Endothelial cell of umbilical vein (primary cell): ENCODE results near the gene ERCC8. TPM values are rescaled to one million over a fixed set of nuclear protein-coding genes. Genes with fewer than 3 reads are reported as not detected.

Experiments used
- BruUV-seq: library from RNA; stranded (reverse); fragments of 400-500 nt; replicated peaks from 2 replicates; lab custom pipeline; 2021; lab: Mats Ljungman, UMichigan
- CTCF ChIA-PET: fragments of 300-600, 350-600 bp; sonication (Branson Sonifier 250); formaldehyde crosslinking; loops from one replicate; lab custom pipeline; 2021; ENCODE audit warnings: antibody characterized with exemption, inconsistent platforms; lab: Charles Lee
- POLR2A ChIA-PET: fragments of 300-600, 350-600 bp; sonication (Branson Sonifier 250); formaldehyde crosslinking; loops from one replicate; lab custom pipeline; 2021; ENCODE audit warnings: antibody characterized with exemption, inconsistent platforms; lab: Charles Lee
- DNase-seq: peaks from one replicate; pipeline ENCODE4 v3.0.0-alpha.2; 2011; ENCODE audit warnings: low read depth, low spot score
- FAIRE-seq: peaks from 2 replicates; lab custom pipeline; 2011; peaks lifted over from hg19 to GRCh38; lab: Jason Lieb, UNC
- H2AFZ ChIP-seq: 2 replicates; pipeline ENCODE4 v1.6.0; 2012; ENCODE audit warnings: low read depth, low read length, control low read depth, inconsistent platforms
- H3K27ac ChIP-seq: 2 replicates; pipeline ENCODE4 v1.5.1; 2011; ENCODE audit warnings: low read depth, mild to moderate bottlenecking, control low read depth, low read length, moderate library complexity; ENCODE audit not compliant: insufficient read depth
- H3K27me3 ChIP-seq, 2 experiments: 2 replicates each; pipeline versions ENCODE4 v1.6.0 to v1.6.1; 2011; ENCODE audit warnings: low read length in 2 of 2, mixed read lengths in 1 of 2; ENCODE audit not compliant: control insufficient read depth in 2 of 2, insufficient read depth in 2 of 2
- H3K36me3 ChIP-seq, 2 experiments: 2 replicates in 1 of 2; 3 replicates in 1 of 2; pipeline ENCODE4 v1.5.1; 2011; ENCODE audit warnings: low read length in 2 of 2, mild to moderate bottlenecking in 1 of 2, moderate library complexity in 1 of 2; ENCODE audit not compliant: control insufficient read depth in 2 of 2, insufficient read depth in 2 of 2; ENCODE audit errors: extremely low read depth in 1 of 2
- H3K4me1 ChIP-seq: 3 replicates; pipeline ENCODE4 v1.5.1; 2011; ENCODE audit warnings: mild to moderate bottlenecking, low read length; ENCODE audit not compliant: control insufficient read depth, insufficient read depth; ENCODE audit errors: extremely low read depth
- H3K4me2 ChIP-seq: 2 replicates; pipeline ENCODE4 v1.6.1; 2011; ENCODE audit warnings: low read length, control low read depth, mixed read lengths; ENCODE audit not compliant: insufficient read depth
- H3K4me3 ChIP-seq, 3 experiments: fragments of 200-600 bp in 1 of 3; sonication (generic), shearing (Covaris generic) in 1 of 3; replicated peaks in 1 of 3; 2 replicates each; pipeline ENCODE4 v1.5.1; 2011 to 2016; ENCODE audit warnings: control low read depth in 3 of 3, low read length in 3 of 3, mild to moderate bottlenecking in 2 of 3, inconsistent platforms in 1 of 3, low read depth in 1 of 3, moderate library complexity in 1 of 3; ENCODE audit not compliant: insufficient read depth in 1 of 3
- H3K79me2 ChIP-seq: 2 replicates; pipeline ENCODE4 v1.6.0; 2012; ENCODE audit warnings: low read length, inconsistent platforms; ENCODE audit not compliant: control insufficient read depth, insufficient read depth
- H3K9ac ChIP-seq: replicated peaks from 2 replicates; pipeline ENCODE3; 2011; ENCODE audit warnings: low read length, control low read depth; ENCODE audit not compliant: insufficient read depth; ENCODE audit errors: extremely low read depth
- H3K9me1 ChIP-seq: replicated peaks from 3 replicates; pipeline ENCODE4 v1.6.0; 2011; ENCODE audit warnings: mild to moderate bottlenecking, low read length; ENCODE audit not compliant: control insufficient read depth, insufficient read depth; ENCODE audit errors: extremely low read depth
- H3K9me3 ChIP-seq: replicated peaks from 2 replicates; pipeline ENCODE4 v1.5.1; 2012; ENCODE audit warnings: low read length, inconsistent platforms; ENCODE audit not compliant: control insufficient read depth, insufficient read depth
- H4K20me1 ChIP-seq: replicated peaks from 2 replicates; pipeline ENCODE3; 2011; ENCODE audit warnings: mild to moderate bottlenecking, low read length; ENCODE audit not compliant: control insufficient read depth, insufficient read depth; ENCODE audit errors: extremely low read depth
- CTCF ChIP-seq, 2 donors: IDR thresholded peaks; 1 replicate in 1 of 2; 2 replicates in 1 of 2; pipeline ENCODE4 v1.5.1; 2011; ENCODE audit warnings: low read length in 2 of 2, mild to moderate bottlenecking in 2 of 2, moderate library complexity in 2 of 2, control low read depth in 1 of 2, inconsistent platforms in 1 of 2, low read depth in 1 of 2; ENCODE audit not compliant: insufficient read depth in 1 of 2; ENCODE audit errors: extremely low read depth in 1 of 2
- EZH2 ChIP-seq: IDR thresholded peaks from 2 replicates; pipeline ENCODE4 v1.6.1; 2012; ENCODE audit warnings: borderline replicate concordance, low read depth, mild to moderate bottlenecking, moderate library complexity, low read length, inconsistent platforms; ENCODE audit not compliant: severe bottlenecking
- FOS ChIP-seq: IDR thresholded peaks from 2 replicates; pipeline ENCODE4 v1.6.1; 2011; ENCODE audit warnings: mild to moderate bottlenecking, low read length, moderate library complexity, borderline replicate concordance; ENCODE audit not compliant: insufficient read depth
- GATA2 ChIP-seq: IDR thresholded peaks from 2 replicates; pipeline ENCODE4 v1.7.0; 2011; ENCODE audit warnings: low read depth, mild to moderate bottlenecking, moderate library complexity, mixed read lengths, low read length; ENCODE audit not compliant: insufficient read length, insufficient read depth
- JUN ChIP-seq: IDR thresholded peaks from 2 replicates; pipeline ENCODE4 v1.6.1; 2011; ENCODE audit warnings: borderline replicate concordance, low read depth; ENCODE audit not compliant: insufficient read length, insufficient read depth
- MAX ChIP-seq: IDR thresholded peaks from 2 replicates; pipeline ENCODE4 v1.6.1; 2011; ENCODE audit not compliant: insufficient read depth, insufficient read length
- MYC ChIP-seq: IDR thresholded peaks from one replicate; pipeline ENCODE4 v1.6.1; 2011; ENCODE audit warnings: mild to moderate bottlenecking, low read depth, low read length
- POLR2A ChIP-seq: IDR thresholded peaks from 2 replicates; pipeline ENCODE4 v1.6.1; 2012; ENCODE audit warnings: low read depth, mild to moderate bottlenecking, control low read depth, low read length
- POLR2AphosphoS5 ChIP-seq: IDR thresholded peaks from 2 replicates; pipeline ENCODE4 v1.6.1; 2012; ENCODE audit warnings: low read depth, mild to moderate bottlenecking, control low read depth, low read length, moderate library complexity; ENCODE audit not compliant: insufficient read depth
- dilution Hi-C: fragments of 300-500 bp; cut with MboI; formaldehyde crosslinking; loops from one replicate; pipeline ENCODE4 v1.15.0; 2019; ENCODE audit warnings: low sequenced_read_pairs; ENCODE audit not compliant: extremely low pct_ligation_motif_present
- intact Hi-C: fragments of 100-400 bp; cut with micrococcal nuclease; formaldehyde crosslinking; loops from one replicate; pipeline ENCODE4 v1.10.0; 2022
- polyA plus RNA-seq, 4 experiments: library from polyadenylated mRNA; depleted of rRNA in 3 of 4; stranded (reverse) in 3 of 4; unstranded in 1 of 4; fragments of >200 nt; gene quantifications; 2 replicates each; pipeline versions ENCODE4 v1.2.1 to v1.2.3, GENCODE V29; 2011 to 2012; ENCODE audit warnings: missing spikeins in 1 of 4
- total RNA-seq: library from RNA; stranded (reverse); gene quantifications from 2 replicates; pipeline ENCODE4 v1.2.3, GENCODE V29; 2021

The ERCC8 gene
- total and polyA plus RNA-seq, 2 donors (not counting 3 experiments of a cell fraction or from before 2014, with no cell fraction given) = 10.4 to 11.8 TPM

- intact Hi-C loops (no loop called here), dilution Hi-C loops (no loop called here)
- Histone ChIP-seq H3K9me3 (no peaks in the 10 kb centered on the region), H3K9me1 (no peaks in the 10 kb centered on the region), H2AFZ (no peak overlapping the region), H3K79me2 (no peaks in the 10 kb centered on the region), H3K4me1 (no peaks in the 10 kb centered on the region), H3K9ac (no peak overlapping the region), H3K4me2 (no peak overlapping the region), H3K36me3 (no peaks in the 10 kb centered on the region), H3K27me3 (peaks cover 8% of the 10 kb centered on the region in 2 experiments), H4K20me1 (no peaks in the 10 kb centered on the region), H3K4me3 (no peak overlapping the region), H3K27ac (no peak overlapping the region)
- no peak for DNase-seq
- no peak for TF ChIP-seq POLR2AphosphoS5
- TF ChIP-seq POLR2A = no peak
- no peak for TF ChIP-seq MAX
- TF ChIP-seq CTCF (IDR thresholded peaks at IDR 0.05; ENCODE audit: extremely low read depth in 1 of 2, insufficient read depth in 1 of 2, low read depth in 1 of 2, low read length in 2 of 2) = no peak
- TF ChIP-seq FOS = no peak
- TF ChIP-seq JUN = no peak
- no peak for TF ChIP-seq EZH2
- TF ChIP-seq MYC = no peak
- no peak for TF ChIP-seq GATA2
- POLR2A ChIA-PET = no interaction called here
- BruUV-seq = no TSS peak
- CTCF ChIA-PET = no interaction called here
- no peak for FAIRE-seq
Observed at GRCh38 chr5:60829490-60830266, 115.2 kb downstream of the ERCC8 start.
